Transverse colon (tissue), 4 donors: Measurements from ENCODE around the gene MSI1.

Experiments used
- CTCF ChIP-seq, 5 experiments: fragments of 200-600 bp in 3 of 5; fragments of 450-650 bp in 2 of 5; sonication (generic) in 3 of 5; IDR thresholded peaks; 1 replicate in 2 of 5; 2 replicates in 3 of 5; pipeline ENCODE4 v1.5.1; 2016 to 2017; ENCODE audit warnings: antibody characterized with exemption in 5 of 5, inconsistent platforms in 3 of 5, mild to moderate bottlenecking in 2 of 5, moderate library complexity in 1 of 5
- EP300 ChIP-seq: sonication (generic); formaldehyde crosslinking; IDR thresholded peaks from one replicate; pipeline ENCODE4 v1.6.1; 2017; ENCODE audit warnings: antibody characterized with exemption, low read depth
- POLR2AphosphoS5 ChIP-seq, 3 donors: sonication (generic); formaldehyde crosslinking; IDR thresholded peaks; one replicate each; pipeline ENCODE4 v1.6.1; 2016; ENCODE audit warnings: antibody characterized with exemption in 3 of 3

- TF ChIP-seq POLR2AphosphoS5 (IDR thresholded peaks at IDR 0.05): no peak
- TF ChIP-seq EP300: no peak
- TF ChIP-seq CTCF (IDR thresholded peaks at IDR 0.05): no peak
Measured at GRCh38 chr12:120337730-120338129, 31.2 kb downstream of the MSI1 start.
